ENCODE results near the gene FAM110A.
"Not testable (repeated sequence)": the region's sequence is repeated elsewhere in the genome, so short reads cannot be mapped to it uniquely, and the experiment has no call there.

The FAM110A gene

GRCh38 chr20:805713-806112 is 27.8 kb upstream of the FAM110A start:
- H4K20me1 ChIP-seq (ENCODE audit: control insufficient read depth, insufficient read depth, low read depth, low read length): no peaks in the 10 kb centered on the region
- H3K27me3 ChIP-seq (ENCODE audit: control insufficient read depth, low read length): no peaks in the 10 kb centered on the region; the same call in 1 of the 2 replicates
- TF ChIP-seq EZH2phosphoT487 (IDR thresholded peaks at IDR 0.05; ENCODE audit: borderline replicate concordance, low read length) (no peak), CTCF (IDR thresholded peaks at IDR 0.05; ENCODE audit: low read depth, low read length, poor library complexity, severe bottlenecking) (no peak)
- no peaks in the 10 kb centered on the region for H3K79me2 ChIP-seq (ENCODE audit: control insufficient read depth, low read length)
- no peak overlapping the region for H3K27ac ChIP-seq (ENCODE audit: low read depth, low read length)
- H3K4me2 ChIP-seq (ENCODE audit: low read length): no peak overlapping the region
- H3K9me2 ChIP-seq (replicated peaks; ENCODE audit: control insufficient read depth, low read length): no peaks in the 10 kb centered on the region
- no peaks in the 10 kb centered on the region for H3F3A ChIP-seq (ENCODE audit: control insufficient read depth, insufficient read depth)
- no peaks in the 10 kb centered on the region for H3K4me1 ChIP-seq (ENCODE audit: control insufficient read depth, low read length)
- H3K4me3 ChIP-seq (ENCODE audit: low read length): no peak overlapping the region
- peaks cover 15% of the 10 kb centered on the region for H3K9me3 ChIP-seq (ENCODE audit: control insufficient read depth, insufficient read depth, low read length)
- no peaks in the 10 kb centered on the region for H3K36me3 ChIP-seq (ENCODE audit: control insufficient read depth, low read length)

DNA sequence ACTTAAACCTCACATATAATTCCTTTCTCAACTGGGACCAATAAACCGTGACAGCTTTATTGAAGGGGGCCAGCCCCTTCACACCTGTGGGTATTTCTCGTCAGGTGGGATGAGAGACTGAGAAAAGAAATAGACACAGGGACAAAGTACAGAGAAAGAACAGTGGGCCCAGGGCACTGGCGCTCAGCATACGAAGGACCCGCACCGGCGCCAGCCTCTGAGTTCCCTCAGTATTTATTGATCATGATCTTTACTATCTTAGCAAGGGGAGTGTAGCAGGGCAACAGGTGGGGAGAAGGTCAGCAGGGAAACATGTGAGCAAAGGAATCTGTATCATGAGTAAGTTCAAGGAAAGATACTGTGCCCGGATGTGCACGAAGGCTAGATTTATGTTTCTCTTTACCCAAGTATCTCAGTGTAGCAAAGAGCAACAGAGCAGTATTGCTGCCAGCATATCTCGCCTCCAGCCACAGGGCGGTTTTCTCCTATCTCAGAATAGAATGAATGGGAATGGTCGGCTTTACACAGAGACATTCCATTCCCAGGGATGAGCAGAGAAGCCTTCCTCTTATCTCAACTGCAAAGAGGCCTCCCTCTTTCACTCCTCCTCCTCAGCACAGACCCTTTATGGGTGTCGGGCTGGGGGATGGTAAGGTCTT is 21.6 kb upstream of the FAM110A start:
- not testable (repeated sequence) for H3K4me3 ChIP-seq (ENCODE audit: low read length); H3K27me3 ChIP-seq (ENCODE audit: control insufficient read depth, low read length); H3K36me3 ChIP-seq (ENCODE audit: control insufficient read depth, low read length); H3K79me2 ChIP-seq (ENCODE audit: control insufficient read depth, low read length); H3K9me2 ChIP-seq (replicated peaks; ENCODE audit: control insufficient read depth, low read length); H3F3A ChIP-seq (ENCODE audit: control insufficient read depth, insufficient read depth); H3K27ac ChIP-seq (ENCODE audit: low read depth, low read length); H3K4me2 ChIP-seq (ENCODE audit: low read length); H3K4me1 ChIP-seq (ENCODE audit: control insufficient read depth, low read length); H4K20me1 ChIP-seq (ENCODE audit: control insufficient read depth, insufficient read depth, low read depth, low read length); H3K9me3 ChIP-seq (ENCODE audit: control insufficient read depth, insufficient read depth, low read length)

DNA sequence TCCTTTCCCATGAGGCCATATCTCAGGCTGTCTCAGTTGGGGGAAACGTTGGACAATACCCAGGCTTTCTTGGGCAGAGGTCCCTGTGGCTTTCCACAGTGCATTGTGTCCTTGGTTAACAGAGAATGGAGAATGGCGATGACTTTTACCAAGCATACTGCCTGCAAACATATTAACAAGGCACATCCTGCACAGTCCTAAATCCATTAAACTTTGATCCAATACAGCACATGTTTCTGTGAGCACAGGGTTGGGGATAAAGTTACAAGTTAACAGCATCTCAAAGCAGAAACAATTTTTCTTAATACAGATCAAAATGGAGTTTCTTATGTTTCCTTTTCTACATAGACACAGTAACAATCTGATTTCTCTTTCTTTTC is 21.1 kb upstream of the FAM110A start:
- not testable (repeated sequence) for H3K4me3 ChIP-seq (ENCODE audit: low read length); H3K4me1 ChIP-seq (ENCODE audit: control insufficient read depth, low read length); H3F3A ChIP-seq (ENCODE audit: control insufficient read depth, insufficient read depth); H3K4me2 ChIP-seq (ENCODE audit: low read length); H3K79me2 ChIP-seq (ENCODE audit: control insufficient read depth, low read length); H3K9me2 ChIP-seq (replicated peaks; ENCODE audit: control insufficient read depth, low read length); H3K27me3 ChIP-seq (ENCODE audit: control insufficient read depth, low read length); H3K36me3 ChIP-seq (ENCODE audit: control insufficient read depth, low read length); H3K9me3 ChIP-seq (ENCODE audit: control insufficient read depth, insufficient read depth, low read length); H3K27ac ChIP-seq (ENCODE audit: low read depth, low read length); H4K20me1 ChIP-seq (ENCODE audit: control insufficient read depth, insufficient read depth, low read depth, low read length)

DNA sequence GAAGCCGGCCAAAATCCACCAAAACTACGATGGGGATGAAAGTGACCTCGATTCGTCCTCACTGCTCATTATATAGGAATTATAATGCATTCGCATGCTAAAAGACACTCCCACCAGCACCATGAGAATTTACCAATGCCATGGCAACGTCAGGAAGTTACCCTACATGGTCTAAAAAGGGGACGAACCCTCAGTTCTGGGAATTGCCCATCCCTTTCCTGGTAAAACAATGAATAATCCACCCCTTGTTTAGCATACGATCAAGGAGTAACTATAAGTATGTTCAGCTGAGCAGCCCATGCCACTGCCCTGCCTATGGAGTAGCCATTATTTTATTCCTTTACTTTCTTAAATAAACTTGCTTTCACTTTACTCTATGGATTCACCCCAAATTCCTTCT is 20.1 kb upstream of the FAM110A start:
- Histone ChIP-seq H3K36me3 (ENCODE audit: control insufficient read depth, low read length) (no peaks in the 10 kb centered on the region), H3K9me3 (ENCODE audit: control insufficient read depth, insufficient read depth, low read length) (peaks cover 6% of the 10 kb centered on the region; the same call in 1 of the 2 replicates), H3K4me1 (ENCODE audit: control insufficient read depth, low read length) (no peaks in the 10 kb centered on the region), H3K4me3 (ENCODE audit: low read length) (no peak overlapping the region), H3K4me2 (ENCODE audit: low read length) (no peak overlapping the region), H3K79me2 (ENCODE audit: control insufficient read depth, low read length) (no peaks in the 10 kb centered on the region), H3F3A (ENCODE audit: control insufficient read depth, insufficient read depth) (no peaks in the 10 kb centered on the region), H3K9me2 (replicated peaks; ENCODE audit: control insufficient read depth, low read length) (no peaks in the 10 kb centered on the region), H3K27me3 (ENCODE audit: control insufficient read depth, low read length) (no peaks in the 10 kb centered on the region; the same call in 1 of the 2 replicates), H4K20me1 (ENCODE audit: control insufficient read depth, insufficient read depth, low read depth, low read length) (no peaks in the 10 kb centered on the region), H3K27ac (ENCODE audit: low read depth, low read length) (no peak overlapping the region)
- no peak for TF ChIP-seq EZH2phosphoT487 (IDR thresholded peaks at IDR 0.05; ENCODE audit: borderline replicate concordance, low read length)

GRCh38 chr20:815226-815625 is 18.3 kb upstream of the FAM110A start:
- Histone ChIP-seq H3K27me3 (ENCODE audit: control insufficient read depth, low read length) (no peaks in the 10 kb centered on the region), H3F3A (ENCODE audit: control insufficient read depth, insufficient read depth) (no peaks in the 10 kb centered on the region), H3K9me3 (ENCODE audit: control insufficient read depth, insufficient read depth, low read length) (no peaks in the 10 kb centered on the region; the same call in 1 of the 2 replicates), H3K4me1 (ENCODE audit: control insufficient read depth, low read length) (no peaks in the 10 kb centered on the region), H3K4me2 (ENCODE audit: low read length) (no peak overlapping the region), H3K4me3 (ENCODE audit: low read length) (no peak overlapping the region), H4K20me1 (ENCODE audit: control insufficient read depth, insufficient read depth, low read depth, low read length) (no peaks in the 10 kb centered on the region), H3K79me2 (ENCODE audit: control insufficient read depth, low read length) (no peaks in the 10 kb centered on the region), H3K36me3 (ENCODE audit: control insufficient read depth, low read length) (no peaks in the 10 kb centered on the region), H3K9me2 (replicated peaks; ENCODE audit: control insufficient read depth, low read length) (no peaks in the 10 kb centered on the region), H3K27ac (ENCODE audit: low read depth, low read length) (no peak overlapping the region)
- TF ChIP-seq EZH2phosphoT487 (IDR thresholded peaks at IDR 0.05; ENCODE audit: borderline replicate concordance, low read length) (no peak), CTCF (IDR thresholded peaks at IDR 0.05; ENCODE audit: low read depth, low read length, poor library complexity, severe bottlenecking) (no peak)
